ACC112 (cell line): ENCODE results near the gene ERICH2.
A peak's percentile ranks its signal among the peaks of the same experiment; 100 is the strongest.
"Not testable (repeated sequence)": the region's sequence is repeated elsewhere in the genome, so short reads cannot be mapped to it uniquely, and the experiment has no call there.

Source experiments
- H2AFZ ChIP-seq: fragments of 200-600 bp; sonication (generic); one replicate; pipeline ENCODE4 v1.6.0; 2017; ENCODE audit warnings: antibody characterized with exemption, low read length; ENCODE audit not compliant: unreplicated experiment
- H3K27ac ChIP-seq: fragments of 200-600 bp; sonication (generic); 2 replicates; pipeline ENCODE4 v1.5.1; 2014; ENCODE audit warnings: low read depth, mild to moderate bottlenecking, antibody characterized with exemption, low read length, moderate library complexity
- H3K27me3 ChIP-seq: fragments of 200-600 bp; sonication (generic); 2 replicates; pipeline ENCODE4 v1.6.1; 2014; ENCODE audit warnings: mild to moderate bottlenecking, antibody characterized with exemption, low read length, moderate library complexity, mixed read lengths; ENCODE audit not compliant: insufficient read depth
- H3K36me3 ChIP-seq: fragments of 200-600 bp; sonication (generic); 2 replicates; pipeline ENCODE4 v1.6.1; 2016; ENCODE audit warnings: mild to moderate bottlenecking, antibody characterized with exemption, low read length, moderate library complexity, mixed read lengths; ENCODE audit not compliant: insufficient read depth
- H3K4me1 ChIP-seq: fragments of 200-600 bp; sonication (generic); one replicate; pipeline ENCODE4 v1.6.1; 2016; ENCODE audit warnings: low read length, mixed read lengths; ENCODE audit not compliant: insufficient read depth, unreplicated experiment, control insufficient read depth
- H3K4me3 ChIP-seq: fragments of 200-600 bp; sonication (generic); 2 replicates; pipeline ENCODE4 v1.5.1; 2014; ENCODE audit warnings: mild to moderate bottlenecking, low read depth, low read length
- H3K79me2 ChIP-seq: fragments of 200-600 bp; sonication (generic); one replicate; pipeline ENCODE4 v1.6.0; 2016; ENCODE audit warnings: low read length; ENCODE audit not compliant: control insufficient read depth, unreplicated experiment, insufficient read depth

The ERICH2 gene, protein sequence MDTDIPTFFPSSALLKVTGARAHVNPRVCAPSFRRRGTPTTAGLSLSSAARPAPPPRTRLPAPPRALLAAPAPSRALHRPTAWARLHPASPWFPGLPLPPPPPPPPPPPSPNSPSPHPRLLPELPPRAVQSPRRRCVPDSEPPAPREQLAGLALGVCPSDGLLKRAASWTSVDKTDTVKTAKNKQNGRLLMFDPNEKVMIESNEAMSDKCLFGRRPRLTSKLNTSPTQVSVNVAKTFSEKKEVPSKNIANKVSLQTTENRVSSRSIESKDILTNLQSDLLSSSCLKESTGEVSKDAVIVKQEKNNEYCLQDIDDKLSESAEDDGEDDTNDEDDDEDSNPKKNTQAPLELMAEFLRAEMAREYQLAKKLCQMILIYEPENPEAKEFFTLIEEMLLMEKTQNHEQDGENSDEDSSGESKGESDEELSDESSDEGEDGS

DNA sequence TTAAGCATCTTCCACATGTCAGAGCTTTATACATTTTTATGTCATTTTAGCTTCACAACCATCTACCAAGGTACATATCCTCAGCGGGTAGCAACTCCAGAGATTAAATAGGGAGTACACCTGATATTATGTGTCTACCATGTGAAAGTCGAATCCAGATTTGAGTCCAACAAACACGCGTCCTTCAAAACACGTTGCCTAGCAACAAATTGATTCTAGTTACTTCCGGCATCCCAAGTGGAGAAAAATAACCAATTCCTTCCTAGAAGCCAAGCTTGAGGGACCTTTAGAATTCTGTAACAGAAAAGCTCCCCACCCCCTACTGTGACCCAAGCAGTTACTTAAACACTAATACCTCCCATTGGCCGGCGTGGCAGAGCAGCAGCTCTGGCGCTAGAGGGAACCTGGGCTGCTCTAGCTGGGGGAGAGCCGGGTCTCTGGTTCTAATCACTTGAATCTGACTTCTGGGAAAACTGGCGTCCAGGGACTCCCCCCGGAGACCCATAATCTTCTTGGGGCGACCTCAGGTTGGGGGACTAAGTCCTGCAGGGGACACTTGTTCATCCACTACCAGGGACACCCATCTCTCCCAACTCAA, at the start of gene ERICH2:
TSS of gene ERICH2 (plus strand) at position 371 of the 598 bp plus-strand sequence. CDS start 304 bp downstream, outside the sequence.
- Histone ChIP-seq H3K79me2 (no peaks in the 10 kb centered on the region), H3K27ac (no peak within 1 kb of the TSS), H3K4me3 (peak within 1 kb of the TSS; percentile 84)

DNA sequence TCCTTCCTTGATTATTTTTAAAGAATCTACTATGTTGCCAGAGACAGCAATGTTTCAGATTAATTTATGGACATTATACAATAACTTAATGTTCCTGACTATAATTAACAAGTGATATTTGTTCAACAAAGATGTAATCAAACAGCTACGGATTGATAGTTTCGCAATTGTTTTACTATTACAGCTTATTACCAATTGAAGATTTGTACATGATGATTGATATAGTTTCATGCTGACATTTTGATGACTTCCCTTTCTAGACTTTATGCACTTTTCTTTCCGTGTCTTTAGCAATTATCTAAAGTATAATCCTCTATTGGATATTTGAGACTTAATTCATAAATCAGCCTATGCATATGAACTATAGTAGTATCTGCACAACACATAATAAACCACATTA, 48.5 kb upstream of the ERICH2 start:
- H3K27me3 ChIP-seq: peaks cover 36% of the 10 kb centered on the region
- H3K36me3 ChIP-seq: no peaks in the 10 kb centered on the region
- no peaks in the 10 kb centered on the region for H3K79me2 ChIP-seq
- H3K27ac ChIP-seq: no peak overlapping the region
- no peaks in the 10 kb centered on the region for H3K4me1 ChIP-seq
- no peak overlapping the region for H3K4me3 ChIP-seq
- no peak overlapping the region for H2AFZ ChIP-seq

More for the DNA sequence above, at the start of gene ERICH2:
- peaks cover 13% of the 10 kb centered on the region for H3K27me3 ChIP-seq
- H3K36me3 ChIP-seq: no peaks in the 10 kb centered on the region
- peak within 1 kb of the TSS; percentile 92 for H2AFZ ChIP-seq
- H3K4me1 ChIP-seq: peaks cover 2% of the 10 kb centered on the region

DNA sequence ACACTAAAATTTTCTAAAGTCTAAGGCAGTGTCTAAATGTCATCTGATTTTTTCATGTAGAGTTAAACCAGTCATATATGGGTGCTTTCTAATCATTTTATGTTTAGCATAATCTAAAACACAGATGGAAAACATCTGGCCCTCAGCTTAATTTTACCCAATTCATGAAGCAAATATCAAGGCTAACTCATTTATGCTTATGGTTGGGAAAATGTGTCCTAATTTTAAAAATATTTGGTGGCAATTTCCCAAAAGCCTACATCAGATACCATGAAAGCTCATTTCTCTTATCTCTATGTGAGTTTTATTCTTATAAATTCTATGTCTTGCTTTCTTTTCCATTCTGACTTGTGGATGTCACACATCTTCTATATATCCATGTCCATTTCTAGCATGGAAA, 47.9 kb upstream of the ERICH2 start:
- Histone ChIP-seq H3K27me3 (peaks cover 30% of the 10 kb centered on the region), H3K27ac (no peak overlapping the region), H3K79me2 (no peaks in the 10 kb centered on the region), H3K36me3 (no peaks in the 10 kb centered on the region), H2AFZ (no peak overlapping the region), H3K4me3 (no peak overlapping the region), H3K4me1 (no peaks in the 10 kb centered on the region)

DNA sequence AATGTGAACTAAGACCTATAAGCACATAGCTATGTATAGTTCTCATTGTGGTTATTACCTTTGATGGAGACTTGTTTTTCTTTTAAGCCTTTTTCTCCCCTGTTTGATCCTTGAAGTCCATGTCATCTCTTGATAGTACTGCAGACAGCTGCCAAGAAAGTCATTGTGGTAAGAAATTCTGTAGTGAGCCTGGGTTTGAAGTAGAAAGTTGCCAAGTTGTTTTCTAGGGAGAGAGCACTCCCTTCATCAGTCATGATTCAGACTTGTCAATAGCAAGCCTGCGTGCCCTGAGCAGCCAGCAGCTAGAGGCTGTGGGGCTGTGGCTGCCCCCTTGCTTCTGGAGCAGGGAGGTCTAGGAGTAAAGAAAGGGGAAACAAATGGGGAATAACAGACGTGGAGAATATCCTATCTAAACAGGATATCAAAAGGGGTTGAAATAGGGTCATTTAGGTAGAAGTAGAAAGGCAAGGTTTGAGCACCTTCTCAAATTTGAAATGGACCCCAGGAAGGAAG, 46.7 kb upstream of the ERICH2 start:
- H2AFZ ChIP-seq: no peak overlapping the region
- no peak overlapping the region for H3K4me3 ChIP-seq
- no peaks in the 10 kb centered on the region for H3K4me1 ChIP-seq
- no peaks in the 10 kb centered on the region for H3K36me3 ChIP-seq
- H3K79me2 ChIP-seq: no peaks in the 10 kb centered on the region
- no peak overlapping the region for H3K27ac ChIP-seq
- H3K27me3 ChIP-seq: peaks cover 28% of the 10 kb centered on the region

DNA sequence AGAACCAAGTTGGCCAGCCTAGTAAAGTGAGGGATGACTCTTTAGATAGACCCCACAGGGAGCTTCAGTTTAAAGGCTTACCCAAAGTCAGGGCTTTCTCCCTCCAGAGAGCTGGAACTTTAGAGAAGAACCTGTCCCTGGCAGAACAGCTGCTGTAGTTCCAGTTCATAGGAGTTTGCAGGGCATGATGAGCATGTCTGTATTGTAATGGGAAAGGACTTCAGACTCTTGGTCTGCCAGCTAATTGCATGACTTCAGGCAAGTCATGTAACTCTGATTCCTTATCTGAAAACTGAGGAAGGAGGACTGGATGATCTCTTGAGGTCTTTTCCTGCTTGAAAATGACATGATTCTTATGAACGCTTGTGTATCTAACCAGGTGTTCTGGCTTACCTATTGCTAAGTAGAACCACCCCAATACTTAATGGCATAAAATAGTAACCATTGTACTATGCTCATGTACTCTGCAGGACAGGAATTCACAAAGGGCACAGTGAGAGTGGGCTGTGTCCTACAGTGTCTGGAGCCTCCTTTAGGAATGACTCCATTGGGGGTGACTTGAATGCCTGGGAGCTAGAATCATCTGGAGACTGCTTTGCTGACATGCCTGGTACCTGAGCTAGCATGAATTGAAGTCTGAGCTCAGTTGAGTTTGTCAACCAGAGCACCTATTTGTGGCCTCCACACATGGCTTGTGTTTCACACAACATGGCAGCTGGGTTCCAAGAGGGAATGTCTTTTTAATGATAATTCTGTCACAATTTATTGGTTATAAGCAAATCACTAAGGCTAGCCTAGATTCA, 36.2 kb upstream of the ERICH2 start:
- Histone ChIP-seq H3K36me3 (no peaks in the 10 kb centered on the region), H3K27me3 (peaks cover 2% of the 10 kb centered on the region; the same call in 1 of the 2 replicates), H3K27ac (no peak overlapping the region), H3K4me1 (peaks cover 11% of the 10 kb centered on the region), H3K4me3 (no peak overlapping the region), H3K79me2 (no peaks in the 10 kb centered on the region), H2AFZ (no peak overlapping the region)

DNA sequence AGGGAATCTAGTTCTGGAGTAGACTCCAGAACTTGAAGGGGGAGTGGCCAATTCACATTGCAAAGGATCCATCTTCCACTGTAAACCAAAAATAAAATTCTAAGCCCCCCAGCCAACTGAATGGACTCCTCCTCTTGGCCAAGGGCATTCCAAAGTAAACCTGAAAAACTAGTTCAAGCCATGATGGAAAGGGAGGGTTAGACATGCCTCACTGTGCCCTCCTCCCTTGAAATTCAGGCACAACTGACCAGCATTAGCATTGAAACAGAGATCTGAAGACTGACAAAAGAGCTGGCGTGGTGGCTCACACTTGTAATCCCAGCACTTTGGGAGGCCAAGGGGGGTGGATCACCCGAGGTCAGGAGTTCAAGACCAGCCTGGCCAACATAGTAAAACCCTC, 35.6 kb upstream of the ERICH2 start:
- H3K4me1 ChIP-seq: peaks cover 16% of the 10 kb centered on the region
- not testable (repeated sequence) for H3K79me2 ChIP-seq, H2AFZ ChIP-seq, H3K27ac ChIP-seq, H3K27me3 ChIP-seq, H3K36me3 ChIP-seq, H3K4me3 ChIP-seq

DNA sequence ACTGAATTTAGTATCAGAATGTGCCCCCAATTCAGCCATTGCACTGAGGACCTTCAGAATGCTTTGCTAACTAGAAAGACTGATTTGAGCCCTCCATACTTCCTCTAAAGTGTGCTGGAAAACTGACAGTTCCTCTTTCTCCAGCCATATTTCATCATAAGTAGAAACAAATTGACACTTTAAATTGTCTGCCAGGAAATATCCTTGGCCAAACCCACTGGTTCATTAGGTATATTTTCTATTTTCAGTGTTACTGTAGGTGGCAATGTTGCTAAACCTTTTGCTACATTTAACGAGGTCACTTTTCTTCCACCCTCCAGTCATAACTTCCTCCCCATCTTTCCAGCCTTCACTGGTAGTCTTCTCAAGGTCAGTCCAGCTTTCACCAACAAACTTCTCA, 33.5 kb upstream of the ERICH2 start:
- Histone ChIP-seq H3K79me2 (no peaks in the 10 kb centered on the region), H3K4me3 (no peak overlapping the region), H3K27ac (no peak overlapping the region), H3K27me3 (no peaks in the 10 kb centered on the region), H3K4me1 (peaks cover 19% of the 10 kb centered on the region), H2AFZ (no peak overlapping the region), H3K36me3 (no peaks in the 10 kb centered on the region)

DNA sequence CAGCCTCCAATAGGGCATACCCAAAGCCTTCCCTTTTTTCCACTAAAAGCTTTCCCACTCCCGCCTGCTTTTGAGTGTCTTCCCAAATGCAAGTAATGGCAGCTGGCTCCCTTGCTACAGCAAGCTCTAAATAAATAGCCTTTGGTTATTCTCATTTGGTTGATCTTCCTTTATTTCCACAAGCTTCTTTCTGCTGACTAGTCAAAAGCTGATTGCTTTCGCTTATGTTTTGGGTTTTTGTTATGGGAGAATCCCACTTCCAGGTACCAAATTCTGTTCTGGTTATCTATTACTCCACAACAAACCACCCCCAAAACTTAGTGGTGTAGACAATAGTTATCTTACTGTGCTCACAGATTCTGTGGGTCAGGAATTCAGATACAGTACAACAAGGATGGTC, 32.8 kb upstream of the ERICH2 start:
- Histone ChIP-seq H2AFZ (no peak overlapping the region), H3K4me1 (peaks cover 19% of the 10 kb centered on the region), H3K27ac (no peak overlapping the region), H3K79me2 (no peaks in the 10 kb centered on the region), H3K4me3 (no peak overlapping the region), H3K27me3 (no peaks in the 10 kb centered on the region), H3K36me3 (no peaks in the 10 kb centered on the region)

DNA sequence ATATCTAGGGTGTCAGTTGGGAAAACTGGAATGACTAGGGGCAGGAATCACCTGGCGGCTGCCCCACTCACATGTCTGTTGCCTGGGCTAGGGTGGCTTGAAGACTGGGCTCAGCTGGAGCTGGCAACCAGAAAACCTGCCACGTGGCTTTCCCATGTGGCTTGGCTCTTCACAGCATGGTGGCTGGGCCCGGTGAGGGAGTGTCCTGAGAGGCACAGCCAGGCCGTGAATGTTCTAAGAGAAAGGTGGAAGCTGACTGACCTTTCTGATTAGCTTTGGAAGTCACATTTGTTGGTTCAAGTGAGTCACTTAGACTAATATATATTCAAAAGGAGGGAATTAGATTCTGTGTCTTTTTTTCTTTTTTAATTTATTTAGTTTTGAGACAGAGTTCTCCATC, 32.4 kb upstream of the ERICH2 start:
- H2AFZ ChIP-seq: no peak overlapping the region
- H3K27me3 ChIP-seq: no peaks in the 10 kb centered on the region
- no peaks in the 10 kb centered on the region for H3K79me2 ChIP-seq
- no peak overlapping the region for H3K27ac ChIP-seq
- no peak overlapping the region for H3K4me3 ChIP-seq
- H3K4me1 ChIP-seq: peaks cover 19% of the 10 kb centered on the region
- no peaks in the 10 kb centered on the region for H3K36me3 ChIP-seq

DNA sequence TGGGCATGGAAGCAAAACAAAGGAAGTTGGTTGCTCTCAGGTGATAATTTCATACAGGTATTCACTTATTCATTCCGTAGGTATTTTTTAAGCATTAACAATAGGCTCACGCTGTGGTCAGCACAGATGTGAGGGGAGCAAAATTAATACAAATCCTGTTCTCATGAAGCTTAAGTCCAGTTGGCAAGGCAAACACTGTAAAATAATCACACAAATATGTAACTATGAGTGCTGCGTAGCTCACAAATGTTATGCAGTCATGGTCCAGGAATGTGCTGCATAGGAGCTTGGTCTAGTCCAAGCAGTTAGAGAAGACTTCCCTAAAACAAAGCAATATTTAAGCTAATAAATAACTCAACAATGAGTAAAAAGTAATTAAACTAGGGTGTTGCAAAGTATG, 31.1 kb upstream of the ERICH2 start:
- Histone ChIP-seq H2AFZ (peak overlapping the region; percentile 68), H3K4me1 (peaks cover 19% of the 10 kb centered on the region), H3K27me3 (no peaks in the 10 kb centered on the region), H3K27ac (peak overlapping the region; percentile 71), H3K36me3 (no peaks in the 10 kb centered on the region), H3K79me2 (no peaks in the 10 kb centered on the region), H3K4me3 (no peak overlapping the region)
